Type B pancreatic cell (in vitro differentiated cells): Measurements from ENCODE around the gene RBMS3. TPM values are rescaled to one million over a fixed set of nuclear protein-coding genes. Genes with fewer than 3 reads are reported as not detected.

Experiments
- DNase-seq: peaks from one replicate; pipeline ENCODE4 v3.0.0; 2021; ENCODE audit warnings: mixed read lengths; ENCODE audit not compliant: unreplicated experiment; ENCODE audit errors: extremely low spot score
- H3K27ac Mint-ChIP-seq: 2 replicates; pipeline ENCODE4 v1.8.0; 2021; ENCODE audit warnings: mild to moderate bottlenecking, mixed read lengths
- H3K27me3 Mint-ChIP-seq: 2 replicates; pipeline ENCODE4 v1.8.0; 2021; ENCODE audit warnings: mixed read lengths
- H3K36me3 Mint-ChIP-seq: 2 replicates; pipeline ENCODE4 v1.8.0; 2021; ENCODE audit warnings: mixed read lengths
- H3K4me1 Mint-ChIP-seq: one replicate; pipeline ENCODE4 v1.8.0; 2021; ENCODE audit warnings: mixed read lengths; ENCODE audit not compliant: unreplicated experiment
- H3K4me3 Mint-ChIP-seq: 2 replicates; pipeline ENCODE4 v1.8.0; 2021; ENCODE audit warnings: mild to moderate bottlenecking, mixed read lengths
- H3K9me3 Mint-ChIP-seq: 2 replicates; pipeline ENCODE4 v1.8.0; 2021; ENCODE audit warnings: mixed read lengths
- CTCF ChIP-seq: fragments of 200-600 bp; sonication (generic); conservative IDR thresholded peaks from 2 replicates; pipeline ENCODE4 v1.5.0; 2021; ENCODE audit warnings: antibody characterized with exemption, mild to moderate bottlenecking
- total RNA-seq: library from RNA; stranded (reverse); gene quantifications from 2 replicates; pipeline ENCODE4 v1.2.1, GENCODE V29; 2021; ENCODE audit warnings: low replicate concordance

The RBMS3 gene
- total RNA-seq, 1 donor from 2014 or later, result 36.6 TPM

- Mint-ChIP-seq H3K27ac (no peak overlapping the region), H3K4me1 (no peaks in the 10 kb centered on the region), H3K27me3 (no peaks in the 10 kb centered on the region), H3K36me3 (peaks cover 9% of the 10 kb centered on the region), H3K9me3 (peaks cover 8% of the 10 kb centered on the region), H3K4me3 (no peak overlapping the region)
- no peak for TF ChIP-seq CTCF
- no peak for DNase-seq
Observed at GRCh38 chr3:29478611-29479010, 197.7 kb downstream of the RBMS3 start.

- H3K27ac Mint-ChIP-seq, result no peak overlapping the region
Observed at GRCh38 chr3:29481249-29481648, 200.4 kb downstream of the RBMS3 start.

GRCh38 chr3:29481969-29482767, 201.3 kb downstream of the RBMS3 start:
- Mint-ChIP-seq H3K9me3 (peaks cover 8% of the 10 kb centered on the region), H3K4me1 (no peaks in the 10 kb centered on the region), H3K4me3 (no peak overlapping the region), H3K36me3 (peaks cover 9% of the 10 kb centered on the region), H3K27me3 (no peaks in the 10 kb centered on the region), H3K27ac (no peak overlapping the region)
- TF ChIP-seq CTCF, result no peak
- DNase-seq, result no peak

More at GRCh38 chr3:29481249-29481648, 200.4 kb downstream of the RBMS3 start:
- H3K9me3 Mint-ChIP-seq, result peaks cover 8% of the 10 kb centered on the region
- peaks cover 9% of the 10 kb centered on the region for H3K36me3 Mint-ChIP-seq
- H3K4me3 Mint-ChIP-seq, result no peak overlapping the region
- DNase-seq, result no peak
- TF ChIP-seq CTCF, result no peak
- H3K4me1 Mint-ChIP-seq, result no peaks in the 10 kb centered on the region
- no peaks in the 10 kb centered on the region for H3K27me3 Mint-ChIP-seq

GRCh38 chr3:29484633-29485032, 203.8 kb downstream of the RBMS3 start:
- no peak for DNase-seq
- peaks cover 17% of the 10 kb centered on the region for H3K36me3 Mint-ChIP-seq

GRCh38 chr3:29486096-29486495, 205.2 kb downstream of the RBMS3 start:
- DNase-seq, result no peak
- no peaks in the 10 kb centered on the region for H3K4me1 Mint-ChIP-seq
- H3K27ac Mint-ChIP-seq, result peak overlapping the region; percentile 33
- H3K36me3 Mint-ChIP-seq, result peaks cover 21% of the 10 kb centered on the region
- peaks cover 12% of the 10 kb centered on the region for H3K9me3 Mint-ChIP-seq
- no peak overlapping the region for H3K4me3 Mint-ChIP-seq
- H3K27me3 Mint-ChIP-seq, result no peaks in the 10 kb centered on the region
- TF ChIP-seq CTCF, result no peak

More at GRCh38 chr3:29484633-29485032, 203.8 kb downstream of the RBMS3 start:
- Mint-ChIP-seq H3K4me1 (no peaks in the 10 kb centered on the region), H3K27me3 (no peaks in the 10 kb centered on the region), H3K9me3 (peaks cover 8% of the 10 kb centered on the region), H3K4me3 (no peak overlapping the region), H3K27ac (no peak overlapping the region)
- no peak for TF ChIP-seq CTCF
